Fibroblast of peridontal ligament (primary cell): ENCODE results near the gene LINC00237.

ENCODE experiments used
- DNase-seq: peaks from one replicate; pipeline ENCODE4 v3.0.0-alpha.2; 2010; ENCODE audit errors: extremely low read depth

LINC00237 gene

DNA sequence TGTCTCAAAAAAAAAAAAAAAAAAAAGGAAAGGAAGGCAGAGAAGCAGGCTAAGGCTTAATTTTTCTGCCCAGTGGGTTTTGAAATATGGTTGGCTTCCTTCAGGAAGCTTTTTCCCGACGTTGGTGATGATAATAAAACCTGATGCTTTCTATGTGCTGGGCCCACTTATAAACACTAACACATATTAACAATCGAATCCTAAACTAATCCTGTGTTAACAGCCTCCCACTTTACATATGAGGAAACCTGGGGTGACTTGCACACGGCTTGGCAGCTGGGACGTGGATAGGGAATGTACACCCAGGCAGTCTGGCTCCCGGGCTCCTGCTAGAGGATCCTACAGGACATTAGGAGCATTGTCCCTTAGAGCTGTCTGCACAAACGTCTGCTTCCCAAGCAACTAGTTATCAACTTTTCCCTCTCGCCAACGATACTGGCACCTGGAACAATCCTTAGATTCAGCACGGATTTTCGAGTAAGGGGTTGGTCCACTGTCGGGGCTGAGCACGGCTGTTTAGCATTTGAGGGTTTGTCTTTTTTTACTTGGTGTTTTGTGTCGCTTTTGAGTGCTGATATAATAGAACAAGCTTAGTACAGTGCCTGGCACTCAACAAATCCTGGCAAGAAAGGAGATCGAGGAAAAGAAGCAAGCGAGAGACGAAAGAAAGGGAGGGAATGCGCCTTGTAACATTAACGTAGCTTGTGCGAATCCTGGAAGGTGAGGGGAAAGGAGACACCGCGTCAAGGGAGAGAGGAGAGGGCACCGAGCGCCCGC, 19.1 kb upstream of the LINC00237 start:
- peak; percentile 49 for DNase-seq

DNA sequence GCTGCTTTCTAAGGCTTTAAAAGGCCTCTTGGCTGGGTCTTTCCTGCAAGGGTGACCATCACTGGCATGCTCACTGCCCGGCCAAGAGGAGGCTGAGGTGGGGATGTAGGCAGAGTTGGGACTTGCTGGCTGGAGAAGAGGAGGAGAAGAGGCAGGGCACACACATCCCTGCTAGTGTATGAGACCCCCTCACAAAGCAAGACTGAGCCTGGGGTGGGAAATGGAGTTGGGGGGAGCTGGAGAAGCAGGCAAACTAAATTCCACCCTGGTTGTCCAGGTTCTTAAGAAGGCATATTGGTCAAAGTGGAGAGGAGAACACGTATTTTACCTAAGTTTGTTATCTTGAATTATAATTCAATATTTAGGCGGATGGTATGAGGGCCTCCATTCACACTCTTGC, 18.0 kb upstream of the LINC00237 start:
- no peak for DNase-seq

DNA sequence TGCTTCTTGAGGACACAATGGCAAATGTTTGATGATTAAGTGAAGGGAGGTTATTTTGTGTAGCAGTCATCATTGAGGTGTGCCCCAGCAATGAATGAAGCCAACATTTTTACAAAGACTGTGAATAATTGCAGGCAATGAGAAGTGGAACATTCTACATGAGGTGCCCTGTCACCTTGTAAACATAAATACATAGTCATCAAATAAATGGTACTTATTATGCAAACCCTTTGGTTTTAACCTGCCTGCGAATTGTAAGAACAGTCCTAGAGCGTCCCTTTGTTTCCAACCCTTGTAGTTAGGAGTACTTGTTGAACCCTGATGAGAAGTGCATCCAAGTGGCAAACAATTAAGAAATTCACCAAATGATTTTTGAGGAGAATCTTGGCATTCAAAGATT, 12.6 kb upstream of the LINC00237 start:
- DNase-seq = no peak

DNA sequence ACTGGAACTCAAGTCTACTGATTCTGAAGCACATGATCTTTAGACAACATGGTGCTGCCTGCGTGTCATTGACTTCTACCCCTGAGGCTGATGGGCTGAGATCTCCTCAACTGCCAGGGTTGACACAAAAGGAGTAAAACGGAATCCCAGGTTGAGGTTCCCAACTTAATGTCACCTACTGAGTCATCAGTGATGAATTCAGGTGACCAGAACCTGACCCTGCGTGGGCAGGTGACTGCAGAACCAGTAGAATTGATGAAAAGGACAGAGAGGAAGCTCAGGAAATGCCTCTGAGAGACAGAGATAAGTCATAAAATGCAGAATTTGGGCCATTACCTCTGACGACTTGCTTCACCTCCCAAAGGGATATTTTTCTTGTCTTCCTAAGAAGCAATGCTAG, 12.0 kb upstream of the LINC00237 start:
- DNase-seq = no peak

DNA sequence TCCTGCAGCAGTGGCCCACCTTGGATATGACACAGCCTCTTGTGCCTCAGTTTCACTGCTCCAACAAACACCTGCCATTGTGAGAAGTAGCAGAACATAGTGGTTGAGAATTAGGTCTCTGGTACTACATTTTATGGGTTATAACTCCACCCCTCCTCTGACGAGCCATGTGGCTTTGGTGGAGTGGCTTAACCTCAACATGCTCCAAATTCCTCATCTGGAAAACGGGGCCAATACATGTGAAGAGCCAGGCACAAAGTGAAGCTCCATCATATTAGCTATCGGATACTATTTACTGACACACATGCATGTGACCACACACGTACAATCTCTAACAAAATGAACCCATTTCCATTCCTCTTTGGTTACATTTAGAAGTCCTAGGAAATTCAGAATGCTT, 11.4 kb upstream of the LINC00237 start:
- DNase-seq = no peak

DNA sequence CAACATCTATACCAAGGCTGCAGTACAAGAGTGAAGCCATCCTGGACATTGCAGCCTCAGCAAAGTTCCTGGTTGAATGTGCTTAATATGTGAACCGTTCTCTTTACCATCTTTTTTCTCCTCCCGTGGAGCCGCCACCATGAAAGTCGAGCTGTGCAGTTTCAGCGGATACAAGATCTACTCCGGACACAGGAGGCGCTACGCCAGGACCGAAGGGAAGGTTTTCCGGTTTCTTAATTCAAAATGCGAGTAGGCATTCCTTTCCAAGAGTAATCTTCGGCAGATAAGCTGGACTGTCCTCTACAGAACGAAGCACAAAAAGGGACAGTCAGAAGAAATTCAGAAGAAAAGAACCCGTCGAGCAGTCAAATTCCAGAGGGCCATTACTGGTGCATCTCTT, 8.4 kb upstream of the LINC00237 start:
- DNase-seq = no peak

DNA sequence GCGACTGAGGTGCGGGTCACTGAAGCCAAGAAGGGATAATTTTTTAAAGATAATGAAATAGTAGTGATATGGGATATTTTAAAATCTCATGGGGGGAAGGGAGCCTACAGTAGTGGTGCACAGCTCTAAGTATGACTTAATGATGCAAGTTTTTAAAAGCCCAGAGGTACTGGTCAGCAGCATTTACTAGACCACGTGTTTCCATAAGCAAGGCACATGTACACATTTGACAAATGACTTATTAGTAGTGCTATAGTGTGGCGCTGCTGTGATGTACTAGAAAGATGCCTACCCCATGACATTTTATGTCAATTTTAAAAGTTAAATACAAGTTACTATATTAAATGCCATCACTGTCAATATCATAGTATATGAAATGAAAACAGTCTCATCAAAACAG, 7.5 kb upstream of the LINC00237 start:
- DNase-seq = no peak

DNA sequence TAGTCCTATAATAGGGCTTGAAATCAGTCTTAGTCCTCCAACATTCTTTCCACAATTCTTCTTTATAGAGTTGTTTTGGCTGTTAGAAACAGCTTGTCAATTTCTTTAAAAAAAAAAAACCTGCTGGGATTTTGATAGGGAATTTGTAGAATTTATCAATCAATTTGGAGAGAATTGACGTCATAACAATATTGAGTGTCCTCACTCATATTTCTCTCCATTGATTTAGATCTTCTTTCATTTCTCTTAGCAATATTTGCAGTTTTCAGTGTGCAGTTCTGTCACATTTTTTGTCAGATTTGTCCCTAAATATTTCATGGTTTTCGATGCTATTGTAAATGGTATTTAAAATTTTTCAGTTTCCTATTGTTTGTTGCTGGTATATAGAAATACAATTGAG, 5.3 kb upstream of the LINC00237 start:
- no peak for DNase-seq

DNA sequence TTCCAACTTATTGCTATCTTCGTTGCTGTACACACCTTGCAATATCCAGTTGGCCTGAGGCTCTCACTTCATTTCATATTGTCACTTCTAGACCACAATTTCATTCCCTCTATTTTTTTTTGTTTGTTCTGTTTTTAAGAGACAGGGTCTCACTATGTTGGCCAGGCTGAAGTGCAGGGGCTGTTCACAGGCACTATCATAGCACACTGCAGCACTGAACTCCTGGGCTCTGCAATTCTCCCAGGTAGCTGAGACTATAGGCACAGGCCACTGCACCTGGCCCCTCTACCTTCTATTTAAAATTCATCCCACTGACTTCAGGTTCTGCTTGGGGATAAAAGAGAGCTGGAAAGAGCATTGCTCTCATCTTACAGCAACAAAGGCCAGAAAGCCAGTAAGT, 4.7 kb upstream of the LINC00237 start:
- DNase-seq = no peak

DNA sequence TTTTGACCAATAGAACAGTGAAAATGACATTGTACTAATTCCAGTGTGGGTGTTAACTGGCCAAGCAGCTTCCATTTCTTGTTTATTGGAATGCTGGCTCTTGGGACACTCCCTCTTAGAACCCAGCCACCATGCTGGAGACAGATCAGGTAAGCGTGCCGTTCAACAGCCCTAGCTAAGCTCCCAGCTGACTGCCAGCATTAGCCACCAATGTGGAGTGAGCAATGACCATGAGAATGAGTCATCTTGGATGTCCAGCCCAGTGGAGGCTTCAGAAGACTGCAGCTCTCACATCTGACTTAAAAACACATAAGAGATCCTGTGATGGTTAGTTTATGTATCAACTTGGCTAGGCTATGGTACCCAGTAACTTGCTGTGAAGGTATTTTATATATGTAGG, 3.0 kb upstream of the LINC00237 start:
- no peak for DNase-seq

DNA sequence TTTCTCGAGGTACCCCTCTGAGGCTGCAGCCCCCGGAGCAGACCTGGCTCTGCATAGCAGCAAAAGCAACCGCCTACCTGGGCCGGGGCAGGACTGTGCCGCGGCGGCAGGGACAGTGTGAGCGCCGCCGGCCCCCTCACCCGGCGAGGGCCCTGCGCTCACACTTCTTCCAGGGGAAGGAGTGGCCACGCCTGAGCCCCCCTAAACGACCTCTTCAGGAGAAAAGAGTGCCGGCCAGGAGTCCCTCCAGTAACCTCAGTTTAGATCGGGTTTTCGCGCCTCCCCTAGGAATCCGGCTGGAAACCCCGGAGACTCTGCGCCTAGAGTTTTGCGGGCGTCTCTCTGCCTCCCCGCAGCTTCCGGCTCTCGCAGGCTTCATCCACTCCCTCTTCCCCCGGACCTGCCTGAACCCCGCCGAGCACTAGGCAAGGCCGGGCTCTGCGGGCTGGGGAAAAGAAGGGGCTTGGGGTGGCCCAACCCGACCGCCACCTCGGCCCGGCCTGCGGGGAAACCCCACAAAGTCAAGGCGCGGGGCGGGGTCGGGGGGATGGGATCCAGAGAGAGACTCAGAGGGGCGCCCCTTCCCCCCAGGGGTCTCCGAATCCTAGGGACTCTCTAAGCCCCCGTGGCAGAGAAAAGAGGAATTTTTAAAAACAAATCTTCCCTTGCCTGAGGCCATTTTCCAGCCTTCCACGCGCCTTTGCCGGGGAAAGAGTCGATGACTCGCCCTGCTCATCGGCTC, 558 bp downstream of the LINC00237 start:
- DNase-seq = no peak

DNA sequence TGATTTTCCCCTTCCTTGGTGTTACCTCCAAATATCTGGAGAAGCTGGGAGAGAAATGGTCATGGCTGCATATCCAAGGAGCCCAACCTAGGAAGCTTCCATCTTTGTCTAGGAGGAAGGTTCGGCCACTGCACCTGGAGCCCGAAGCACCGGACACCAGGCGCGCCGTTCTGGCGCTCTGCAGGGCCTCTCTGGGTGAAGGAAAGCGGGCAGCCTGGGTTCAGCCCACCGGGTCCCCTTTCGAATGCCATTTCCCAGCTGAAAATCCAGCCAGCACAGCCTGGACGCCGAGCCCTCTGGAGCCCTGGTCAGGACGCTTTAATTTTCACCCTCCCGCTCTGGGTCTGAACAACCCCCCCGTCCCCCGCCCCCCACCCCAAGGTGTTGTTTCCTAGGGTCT, 1.2 kb downstream of the LINC00237 start:
- no peak for DNase-seq

DNA sequence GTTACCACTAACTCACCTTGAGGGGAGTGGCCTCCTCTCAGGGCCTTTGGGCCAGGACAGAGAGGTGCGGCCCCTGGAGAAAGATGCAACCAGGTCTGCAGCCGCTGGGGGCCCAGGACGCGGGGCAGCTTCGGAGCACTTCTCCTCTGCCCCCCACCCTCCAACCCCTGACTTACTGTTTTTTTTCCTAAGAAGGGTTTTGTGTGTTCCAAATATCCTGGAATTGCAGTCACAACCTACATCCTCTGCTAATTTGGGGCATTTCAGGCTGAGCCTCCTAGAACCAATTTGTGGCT, 1.7 kb downstream of the LINC00237 start:
- DNase-seq = no peak

DNA sequence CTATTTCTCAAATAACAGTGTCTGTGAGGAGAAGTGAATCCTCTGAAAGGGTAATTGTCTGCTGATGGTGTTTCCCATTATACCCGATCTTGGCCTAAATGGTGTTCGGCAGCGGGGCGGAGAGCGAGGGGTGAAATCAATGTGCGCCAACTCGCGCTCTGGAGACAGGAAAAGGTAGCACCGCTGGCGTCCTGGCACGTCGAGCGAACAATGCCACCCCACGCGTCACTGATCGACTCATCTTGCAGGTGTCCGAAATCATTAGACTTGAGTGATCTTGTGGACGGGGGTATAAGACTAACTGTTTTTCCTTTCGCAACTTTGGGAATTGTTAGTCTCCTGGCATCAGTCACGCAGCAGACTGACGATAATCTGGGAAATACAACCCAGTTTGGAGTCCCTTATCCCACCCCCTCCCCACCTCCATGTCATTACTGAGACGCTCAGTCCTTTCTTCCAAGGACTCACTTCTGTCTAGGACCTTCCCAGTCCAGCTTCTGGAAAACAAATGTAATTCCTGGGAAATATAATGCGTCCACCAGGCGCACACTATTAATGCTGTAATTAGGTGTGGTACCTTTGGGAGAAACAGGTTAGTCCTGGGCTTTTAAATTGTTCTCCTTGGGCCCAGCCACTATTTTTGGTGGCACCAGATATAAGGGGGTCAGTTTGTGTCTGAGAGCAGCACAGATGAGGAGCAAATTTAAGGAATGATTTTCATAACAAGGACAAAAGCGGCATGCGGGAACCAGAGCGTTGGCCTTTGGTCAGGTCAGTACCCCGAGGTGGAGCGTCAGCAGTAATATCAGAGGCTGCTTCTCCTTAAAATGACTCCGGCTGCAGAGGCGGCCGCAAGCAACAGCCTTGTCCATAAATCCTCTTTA, 2.3 kb downstream of the LINC00237 start:
- DNase-seq = no peak

DNA sequence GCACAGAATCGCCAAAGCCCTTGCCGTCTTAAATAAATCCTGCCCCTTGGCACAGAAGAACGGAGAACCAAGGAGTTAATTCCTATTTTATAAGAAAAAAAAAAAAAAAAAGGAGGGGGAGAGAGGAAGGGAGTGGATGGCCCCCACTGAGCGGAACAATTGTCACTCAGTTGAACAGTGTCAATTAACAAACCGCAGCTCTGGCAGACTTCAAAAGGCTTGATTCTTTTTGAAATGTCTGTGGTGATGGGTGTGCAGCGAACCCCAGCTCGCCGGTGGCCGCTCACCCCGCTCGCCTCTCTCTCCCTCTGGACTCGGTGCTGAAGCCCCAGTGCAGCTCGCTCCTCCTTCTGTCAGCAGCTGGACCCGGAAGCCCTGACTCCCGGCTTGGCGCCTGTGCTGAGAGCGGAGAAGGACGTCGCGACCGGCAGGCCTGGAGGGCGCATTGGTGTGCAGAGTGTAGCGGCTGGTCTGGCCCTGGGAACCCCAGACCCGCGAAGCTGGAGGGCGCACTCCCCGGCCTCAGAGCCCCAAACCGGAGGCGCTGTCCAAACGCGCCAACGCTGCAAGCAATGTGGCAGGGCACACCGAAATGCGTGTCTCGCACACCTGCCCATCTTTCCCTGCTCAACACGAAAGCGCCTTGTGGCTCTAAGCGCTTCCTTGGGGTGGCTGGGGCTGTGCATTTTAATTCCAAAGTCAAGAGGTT, 3.4 kb downstream of the LINC00237 start:
- DNase-seq = no peak

DNA sequence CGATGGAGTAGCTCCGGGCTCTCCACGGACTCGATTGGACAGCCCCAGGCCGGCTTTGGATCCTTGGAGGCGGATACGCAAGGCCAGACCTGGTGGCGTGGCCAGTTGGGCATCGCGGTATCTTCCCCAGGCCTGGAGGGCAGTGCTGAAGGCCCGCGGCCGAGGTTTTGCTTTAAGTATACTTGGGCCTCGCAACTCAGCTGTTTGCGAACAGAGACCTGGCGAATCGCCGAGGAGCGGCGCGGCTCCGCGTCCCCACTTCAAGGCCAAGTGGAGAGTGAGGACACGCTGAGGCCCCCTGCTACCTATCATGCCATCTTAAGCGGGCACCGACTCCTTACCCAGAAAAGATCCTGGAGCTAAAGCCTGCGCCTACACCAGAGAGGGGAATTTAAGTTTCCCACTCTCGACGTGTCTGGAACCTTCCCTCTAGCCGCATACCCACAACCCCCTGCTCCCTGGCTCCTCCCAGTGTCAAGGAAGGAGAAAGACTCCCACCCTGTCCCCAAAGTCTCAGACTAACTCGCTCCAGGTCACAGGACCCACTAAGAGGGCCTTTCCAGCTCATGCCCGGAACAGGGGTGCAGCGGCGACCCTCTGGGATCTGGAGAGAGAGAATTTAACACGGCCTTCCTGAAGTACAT, 4.1 kb downstream of the LINC00237 start:
- no peak for DNase-seq

DNA sequence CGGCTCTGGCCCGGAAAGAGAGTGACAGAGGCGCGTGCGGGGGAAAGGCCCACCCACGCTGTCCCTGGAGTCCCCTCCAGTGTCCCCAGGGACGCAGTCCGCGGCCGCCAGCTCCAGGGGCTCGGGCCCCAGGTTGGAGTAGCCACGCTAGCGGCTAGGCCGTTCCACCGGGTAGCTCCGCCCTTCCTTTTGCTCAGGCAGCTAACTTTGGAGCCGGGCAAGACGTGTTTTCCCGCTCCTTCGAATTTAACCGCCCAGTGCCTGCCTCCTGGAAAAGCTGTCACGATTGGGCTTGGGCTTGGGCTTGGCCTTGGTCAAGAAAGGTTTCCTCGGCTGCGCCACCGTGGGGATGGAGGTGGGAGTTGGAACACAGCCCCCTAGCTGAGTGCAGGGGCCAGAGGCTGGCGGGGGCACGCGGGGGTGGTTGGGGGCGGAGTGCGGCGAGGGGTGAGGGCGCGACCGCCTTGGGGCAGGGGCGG, 4.7 kb downstream of the LINC00237 start:
- no peak for DNase-seq

DNA sequence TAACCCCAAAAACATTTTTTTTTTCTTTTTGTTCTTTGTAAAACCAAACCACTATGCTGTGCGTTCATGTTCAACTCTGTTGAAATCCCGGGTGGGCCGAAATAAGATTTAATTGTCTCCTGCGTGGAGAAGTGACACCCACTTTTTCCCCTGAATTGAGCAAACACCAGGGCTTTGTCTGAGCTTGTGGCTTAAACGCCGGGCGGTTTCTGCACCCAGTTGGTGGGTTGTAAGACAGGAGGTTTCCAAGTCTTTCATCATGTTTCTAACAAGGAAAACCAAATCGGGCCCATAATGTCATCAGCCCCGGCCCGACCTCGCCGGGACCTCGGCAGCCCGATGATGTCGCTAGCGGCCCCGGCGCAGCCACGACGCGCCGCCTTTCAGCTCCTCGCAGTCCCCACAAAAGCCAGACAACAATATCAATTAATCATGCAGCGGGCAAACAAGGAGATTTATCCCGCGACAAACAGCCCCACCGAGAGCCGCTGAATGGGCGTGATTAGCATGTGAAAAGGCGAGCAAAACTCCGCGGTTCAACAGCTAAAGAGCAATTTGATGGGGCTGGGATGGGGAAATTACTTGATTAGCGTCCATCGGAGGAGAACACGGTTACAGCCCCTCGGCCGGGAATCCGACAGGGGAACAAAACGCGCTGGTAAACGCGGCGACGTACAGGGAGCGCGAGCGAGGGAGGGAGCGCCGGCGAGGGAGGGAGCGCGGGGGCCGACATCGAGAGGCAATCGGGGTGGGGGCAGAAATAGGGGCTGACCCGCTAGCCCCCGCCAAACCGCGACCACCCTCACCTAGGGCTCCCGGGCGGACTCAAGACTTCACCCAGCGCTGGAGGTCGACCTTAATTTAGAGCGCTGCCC, 5.3 kb downstream of the LINC00237 start:
- no peak for DNase-seq

DNA sequence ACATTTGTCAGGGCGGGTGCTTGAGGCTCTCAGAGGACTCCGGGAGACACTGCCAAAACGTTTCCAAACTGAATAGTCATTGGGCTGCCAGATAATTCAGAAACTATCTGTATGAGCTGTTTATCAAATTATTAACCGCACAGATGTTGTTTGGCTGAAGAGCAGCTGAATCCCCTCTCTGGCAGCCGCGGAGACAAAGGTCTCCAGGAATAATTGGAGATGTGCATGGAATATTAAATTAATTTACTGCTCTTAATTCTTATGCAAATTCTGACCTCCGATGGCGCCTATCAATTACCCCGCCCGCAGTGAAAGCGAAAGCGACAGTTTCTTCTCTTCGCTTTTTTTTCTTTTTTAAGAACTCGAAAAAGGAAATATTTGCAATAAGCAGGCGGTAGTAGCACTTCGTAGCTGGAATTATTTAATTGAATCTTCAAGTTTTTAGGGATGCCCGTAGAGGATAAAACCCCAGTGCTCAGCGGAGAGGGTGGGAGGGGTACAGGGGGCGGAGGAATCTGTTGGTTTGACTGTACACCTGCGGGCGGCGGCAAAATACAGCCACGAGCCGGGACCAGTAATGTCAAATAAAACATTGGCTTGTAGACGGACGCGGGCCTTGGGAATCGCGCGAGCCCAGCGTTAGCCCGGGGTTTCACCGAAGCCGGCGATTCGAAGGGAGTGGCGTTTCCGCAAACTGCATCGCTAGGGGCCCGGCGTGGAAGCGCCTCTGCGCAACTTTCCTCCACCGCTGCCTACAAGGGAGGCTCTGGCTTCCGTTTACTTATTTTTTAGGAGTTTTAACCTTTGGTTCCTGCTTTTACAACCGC, 6.2 kb downstream of the LINC00237 start:
- no peak for DNase-seq
